HuH-7 (cell line): ENCODE data around the gene TMEM183A.
A peak's percentile ranks its signal among the peaks of the same experiment; 100 is the strongest.
"Not testable (repeated sequence)": the region's sequence is repeated elsewhere in the genome, so short reads cannot be mapped to it uniquely, and the experiment has no call there.

Source experiments
- DNase-seq: peaks from one replicate; pipeline ENCODE4 v3.0.0; 2011; ENCODE audit warnings: low spot score

The TMEM183A gene

GRCh38 chr1:202987255-202987654, 19.9 kb upstream of the TMEM183A start:
- DNase-seq = no peak

DNA sequence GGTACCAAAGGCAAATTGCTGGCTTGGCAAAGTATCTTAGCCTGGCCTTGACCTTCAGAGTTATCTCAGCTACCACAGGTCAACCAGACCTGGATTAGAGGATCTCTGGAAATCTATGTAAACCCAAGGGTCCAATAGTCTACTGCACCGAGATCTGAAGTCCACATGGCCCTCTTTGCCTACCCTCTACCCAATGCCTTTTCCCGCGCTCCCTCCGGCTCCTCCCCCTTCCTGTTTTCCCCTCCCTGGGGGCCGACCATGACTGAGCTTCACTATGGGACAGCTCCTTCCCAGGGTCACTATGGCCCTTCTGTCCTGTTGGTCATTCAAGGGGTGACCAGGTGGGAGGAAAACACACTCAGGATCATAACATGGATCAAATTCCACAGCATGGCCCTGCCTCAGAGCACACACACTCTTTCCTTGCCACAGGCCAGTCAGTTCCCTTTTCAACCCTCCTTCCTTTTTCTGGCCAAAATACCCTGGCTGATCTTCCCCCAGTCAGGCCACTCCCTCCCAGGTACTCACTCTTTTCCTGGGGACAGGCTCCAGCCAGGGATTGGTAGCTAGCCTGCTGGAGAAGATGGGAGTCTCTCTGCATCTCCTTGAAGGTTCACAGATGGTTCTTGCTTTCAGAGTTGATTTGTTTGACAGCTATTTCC, 19.1 kb upstream of the TMEM183A start:
- DNase-seq = no peak

DNA sequence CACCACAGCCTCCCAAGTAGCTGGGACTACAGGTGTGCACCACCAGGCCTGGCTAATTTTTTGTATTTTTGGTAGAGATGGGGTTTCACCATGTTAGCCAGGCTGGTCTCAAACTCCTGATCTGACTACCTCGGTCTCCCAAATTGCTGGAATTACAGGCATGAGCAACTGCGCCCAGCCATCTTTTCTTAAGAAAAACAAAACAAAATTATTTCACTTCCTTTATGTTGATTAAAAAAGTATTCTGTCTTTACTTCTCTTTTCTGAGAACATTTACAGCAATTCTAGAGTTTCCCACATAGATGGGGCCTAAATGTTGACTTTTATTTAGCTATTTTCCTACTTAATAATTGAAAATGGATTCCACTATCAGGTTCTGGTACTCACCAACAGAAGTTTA, 17.3 kb upstream of the TMEM183A start:
- DNase-seq = no peak

DNA sequence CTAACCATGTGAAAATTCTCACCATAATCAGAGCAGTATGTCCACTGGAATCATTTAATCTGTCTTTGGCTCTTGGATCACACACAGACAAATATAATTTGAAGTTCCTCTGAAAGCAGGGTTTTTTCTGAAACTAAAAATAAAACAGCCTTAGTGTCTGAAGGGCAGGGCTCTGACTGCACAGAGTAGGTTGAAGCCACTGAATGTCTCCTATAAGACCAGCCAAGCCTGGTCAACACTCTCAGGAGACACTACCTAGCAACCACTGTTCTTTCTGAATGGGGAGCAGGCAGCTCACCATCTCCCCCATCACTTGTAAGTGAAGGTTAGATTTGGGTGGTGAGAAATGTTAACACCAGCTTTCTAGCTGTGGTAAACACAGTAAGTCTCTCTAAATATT, 16.1 kb upstream of the TMEM183A start:
- DNase-seq = no peak

- DNase-seq = no peak
Measured at GRCh38 chr1:202994756-202995155, 12.4 kb upstream of the TMEM183A start.

GRCh38 chr1:202998836-202999750, 8.1 kb upstream of the TMEM183A start:
- no peak for DNase-seq

DNA sequence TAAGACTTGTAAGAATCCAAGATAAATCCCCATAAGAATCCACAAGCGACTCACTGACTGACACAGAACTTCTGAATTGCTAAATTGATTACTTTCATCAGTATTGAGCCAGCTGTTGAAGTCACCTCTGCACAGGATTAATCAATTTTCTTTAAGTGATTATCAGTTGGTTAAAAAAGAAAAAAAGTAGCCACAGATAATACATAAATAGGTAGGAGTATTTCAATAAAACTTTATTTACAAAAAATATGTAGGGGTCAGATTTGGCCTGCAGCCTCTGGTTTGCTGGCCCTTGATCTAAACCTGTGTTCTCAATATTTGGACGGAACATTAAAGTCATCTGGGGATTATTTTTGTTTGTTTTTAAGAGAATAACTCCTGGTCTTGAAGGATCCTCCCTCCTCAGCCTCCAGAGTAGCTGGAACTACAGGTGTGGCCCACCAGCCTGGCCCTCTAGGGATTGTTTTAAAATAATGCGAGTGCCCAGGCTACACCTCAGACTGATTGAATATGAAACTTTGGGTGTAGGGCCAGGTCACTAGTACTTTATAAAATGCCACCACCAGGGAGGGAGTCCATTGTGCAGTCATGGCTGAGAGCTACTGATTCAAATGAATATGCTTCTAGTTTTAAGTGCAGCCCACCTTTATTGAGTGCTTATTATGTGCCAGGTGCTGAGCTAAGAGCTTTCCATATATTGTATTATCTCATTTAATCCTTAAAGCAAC, 6.8 kb upstream of the TMEM183A start:
- DNase-seq = no peak

GRCh38 chr1:203001986-203002385, 5.2 kb upstream of the TMEM183A start:
- no peak for DNase-seq

DNA sequence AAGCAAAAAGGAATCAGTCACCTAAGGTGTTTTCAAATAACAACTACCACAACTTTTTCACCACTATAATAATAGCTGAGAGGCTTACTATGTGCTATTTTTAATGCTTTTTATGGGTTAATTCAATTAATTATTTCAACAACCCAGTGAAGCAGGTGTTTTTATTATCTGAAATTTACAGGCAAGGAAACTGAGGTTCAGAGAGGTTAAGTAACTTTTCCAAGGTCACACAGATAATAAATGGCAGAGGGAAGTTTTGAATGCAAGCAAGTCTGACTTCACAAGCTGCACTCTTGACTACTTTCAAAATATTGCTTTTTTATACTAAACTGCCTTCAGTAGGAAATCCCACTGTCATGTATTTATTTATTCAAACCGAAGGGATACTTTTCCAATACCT, 4.2 kb upstream of the TMEM183A start:
- DNase-seq = no peak

DNA sequence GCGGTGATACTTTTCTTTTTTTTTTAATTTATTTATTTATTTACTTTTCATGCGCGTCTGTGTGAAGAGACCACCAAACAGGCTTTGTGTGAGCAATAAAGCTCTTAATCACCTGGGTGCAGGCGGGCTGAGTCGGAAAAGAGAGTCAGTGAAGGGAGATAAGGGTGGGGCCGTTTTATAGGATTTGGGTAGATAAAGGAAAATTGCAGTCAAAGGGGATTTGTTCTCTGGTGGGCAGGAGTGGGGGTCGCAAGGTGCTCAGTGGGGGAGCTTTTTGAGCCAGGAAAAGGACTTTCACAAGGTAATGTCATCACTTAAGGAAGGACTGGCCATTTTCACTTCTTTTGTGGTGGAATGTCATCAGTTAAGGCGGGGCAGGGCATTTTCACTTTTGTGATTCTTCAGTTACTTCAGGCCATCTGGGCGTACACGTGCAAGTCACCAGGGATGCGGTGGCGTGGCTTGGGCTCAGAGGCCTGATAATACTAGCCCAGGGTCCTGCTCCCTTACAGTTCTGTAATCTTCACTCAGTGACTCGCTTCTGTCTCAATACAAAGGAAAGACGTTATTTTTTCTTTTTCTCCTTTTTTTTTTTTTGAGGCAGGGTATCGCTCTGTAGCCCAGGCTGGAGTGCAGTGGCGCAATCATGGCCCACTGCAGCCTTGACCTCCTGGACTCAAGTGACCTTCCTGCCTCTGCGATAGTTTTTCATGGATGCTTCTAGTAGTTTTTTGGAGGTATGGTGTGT, 1.6 kb upstream of the TMEM183A start:
- DNase-seq = not testable (repeated sequence)

GRCh38 chr1:203009185-203009584, 2.0 kb downstream of the TMEM183A start:
- DNase-seq = no peak

- DNase-seq = no peak
Measured at GRCh38 chr1:203011582-203011981, 4.4 kb downstream of the TMEM183A start.

DNA sequence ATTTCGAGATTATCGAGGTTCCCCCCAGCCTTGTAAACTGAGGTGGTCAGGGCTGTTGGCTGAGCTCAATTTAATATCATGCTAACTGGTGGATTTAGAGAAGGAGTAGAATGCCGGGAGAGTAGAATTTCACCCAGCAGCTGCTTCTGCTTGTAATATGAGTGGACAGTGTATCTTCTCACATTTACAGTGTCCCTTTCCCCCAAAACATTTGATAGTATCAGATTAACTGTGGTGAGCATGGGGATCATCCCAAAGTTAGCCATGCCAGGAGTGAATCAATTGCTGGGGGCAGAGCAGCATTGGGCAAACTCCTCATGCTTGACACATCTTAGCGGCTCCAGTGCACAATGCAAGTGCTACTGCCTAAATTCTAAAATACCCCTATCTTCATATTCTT, 9.9 kb downstream of the TMEM183A start:
- DNase-seq = no peak

- no peak for DNase-seq
Measured at GRCh38 chr1:203017692-203018091, 10.5 kb downstream of the TMEM183A start.

DNA sequence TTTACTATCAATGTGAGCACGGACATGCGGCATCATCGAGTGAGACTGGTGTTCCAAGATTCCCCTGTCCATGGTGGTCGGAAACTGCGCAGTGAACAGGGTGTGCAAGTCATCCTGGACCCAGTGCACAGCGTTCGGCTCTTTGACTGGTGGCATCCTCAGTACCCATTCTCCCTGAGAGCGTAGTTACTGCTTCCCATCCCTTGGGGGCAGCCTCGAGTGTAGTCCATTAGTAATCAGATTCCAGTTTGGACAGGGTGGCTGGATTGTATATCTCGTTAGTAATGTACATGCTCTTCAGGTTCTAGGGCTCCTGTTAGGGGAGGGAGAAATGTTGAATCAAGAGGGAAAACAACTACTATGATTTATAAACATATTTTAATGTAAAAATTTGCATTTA, 15.7 kb downstream of the TMEM183A start:
- not testable (repeated sequence) for DNase-seq

DNA sequence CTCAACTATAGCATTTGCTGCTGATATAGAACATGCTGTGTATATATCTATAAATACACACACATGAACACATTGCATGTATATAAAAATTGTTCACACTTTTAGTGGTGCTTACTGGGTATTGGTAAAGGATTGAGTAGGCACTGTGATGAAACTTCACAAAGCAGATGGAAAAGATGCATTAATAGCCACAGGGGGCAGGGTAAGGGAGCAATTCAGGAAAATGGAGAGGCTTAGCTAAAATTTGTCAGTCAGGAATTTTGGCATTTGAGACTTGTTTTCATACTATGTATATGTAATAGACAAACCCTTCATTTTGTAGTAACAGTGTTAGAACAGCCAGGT, 18.5 kb downstream of the TMEM183A start:
- DNase-seq = no peak

DNA sequence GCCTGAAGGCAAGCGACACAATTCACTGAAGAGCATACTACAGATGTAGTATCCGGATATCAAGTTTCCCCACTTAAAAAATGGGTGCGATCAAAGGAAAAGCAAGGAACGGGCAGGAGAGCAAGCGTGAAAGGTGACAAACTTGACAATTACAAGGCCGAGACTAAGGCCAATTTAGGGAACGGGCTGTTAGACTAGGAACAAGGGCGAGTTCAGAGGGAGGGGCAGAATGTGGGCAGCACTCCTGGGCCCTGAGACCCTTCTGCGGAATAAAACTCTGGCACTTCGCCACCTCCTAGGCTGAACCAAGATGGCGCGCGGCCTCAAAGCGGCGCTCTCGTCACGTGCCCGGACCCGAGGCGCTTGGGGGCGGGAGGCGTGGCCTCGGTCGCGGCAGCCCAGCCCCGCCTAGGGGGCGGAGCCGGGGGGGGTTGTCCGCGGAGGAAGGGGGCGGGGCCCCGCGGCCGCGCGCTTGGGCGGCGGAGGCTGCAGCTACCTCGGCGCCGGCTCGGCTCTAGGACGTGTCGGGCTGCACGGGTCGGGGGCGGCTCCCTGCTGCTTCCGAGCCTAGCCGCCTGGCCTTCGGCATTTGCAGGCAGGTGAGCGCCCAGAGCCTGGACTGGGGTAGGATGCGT, 19.0 kb downstream of the TMEM183A start, which contains the start of gene PPFIA4:
Gene PPFIA4 (plus strand): TSS at position 461 of the 635 bp plus-strand sequence. CDS start 12,518 bp downstream, outside the sequence.
- DNase-seq = peak; percentile 90

DNA sequence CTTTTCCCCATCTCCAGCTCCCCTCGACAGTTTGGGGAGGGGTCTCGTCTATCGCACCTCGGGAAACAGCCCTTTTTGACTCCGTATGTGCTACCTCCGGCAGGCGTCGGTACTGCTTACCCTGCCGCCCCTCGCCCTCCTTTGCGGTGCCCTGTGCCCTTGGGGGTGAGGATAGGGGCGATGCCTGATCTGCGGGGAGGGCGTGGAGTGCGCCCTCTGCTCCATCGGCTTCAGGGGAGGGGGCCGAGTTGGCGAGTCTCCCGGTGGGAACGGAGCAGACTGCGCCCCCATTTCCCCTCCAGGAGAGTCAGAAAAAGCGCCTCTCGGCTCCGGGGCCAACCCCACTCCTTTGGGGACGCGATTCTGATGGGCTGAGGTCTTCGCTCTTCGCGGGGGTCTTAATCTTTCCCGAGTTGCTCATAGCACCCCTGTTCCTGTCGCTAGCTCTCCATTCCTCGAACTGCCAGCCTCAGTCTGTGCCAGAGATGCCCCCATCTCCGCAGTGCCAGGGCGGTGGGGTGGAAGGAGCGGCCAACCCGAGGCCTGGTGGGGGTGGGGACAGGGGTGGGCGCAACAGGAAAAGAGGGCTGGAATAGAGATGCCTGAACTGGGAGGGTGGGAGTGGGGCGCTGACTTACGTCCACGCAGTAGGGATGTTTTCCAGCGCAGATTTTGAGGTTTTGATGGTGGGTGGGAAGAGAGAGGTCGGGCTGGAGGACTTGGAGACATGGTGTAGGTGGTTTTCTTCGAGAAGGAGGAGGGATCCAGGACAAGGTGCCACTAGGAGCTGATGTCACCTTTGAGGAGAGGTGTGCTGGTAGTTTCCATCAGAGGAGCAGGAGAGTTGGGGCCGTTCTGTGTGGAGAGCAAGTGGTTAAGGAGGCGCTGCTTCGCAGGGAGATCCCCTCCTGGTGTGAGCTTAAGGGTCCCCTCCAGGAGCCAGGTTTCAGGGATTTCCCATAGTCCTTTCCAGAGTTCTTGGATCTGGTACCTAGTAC, 19.8 kb downstream of the TMEM183A start:
- no peak for DNase-seq

- no peak for DNase-seq
Measured at GRCh38 chr1:203028067-203028783, 21.1 kb downstream of the TMEM183A start.
